ENCODE measurements around the gene MYO1D.
A peak's percentile ranks its signal among the peaks of the same experiment; 100 is the strongest.

Gene MYO1D

GRCh38 chr17:32510466-32510865 lies 366.5 kb downstream of the MYO1D start:
- Histone ChIP-seq H3K9me2 (replicated peaks; ENCODE audit: insufficient read depth, low read length) (no peaks in the 10 kb centered on the region), H3K4me3 (ENCODE audit: low read length) (no peak overlapping the region), H3F3A (ENCODE audit: insufficient read depth, low read length) (no peaks in the 10 kb centered on the region), H2AFZ (ENCODE audit: low read length) (no peak overlapping the region), H3K36me3 (replicated peaks; ENCODE audit: insufficient read depth, low read length) (no peaks in the 10 kb centered on the region), H3K79me2 (ENCODE audit: low read length) (no peaks in the 10 kb centered on the region), H3K9ac (ENCODE audit: low read length) (no peak overlapping the region), H3K4me2 (ENCODE audit: low read depth, low read length) (no peak overlapping the region), H4K20me1 (ENCODE audit: insufficient read depth, low read length) (no peaks in the 10 kb centered on the region), H3K9me3 (replicated peaks; ENCODE audit: insufficient read depth, low read length) (no peaks in the 10 kb centered on the region), H3K27ac (ENCODE audit: low read length) (no peak overlapping the region), H3K4me1 (ENCODE audit: low read length) (0 out of 2 replicates have a peak, but pooled peaks cover 2% of the 10 kb centered on the region), H3K27me3 (replicated peaks; ENCODE audit: insufficient read depth, low read length) (no peaks in the 10 kb centered on the region)
- no peak for DNase-seq
- TF ChIP-seq CTCF (IDR thresholded peaks at IDR 0.05; ENCODE audit: low read length) (no peak), EZH2 (optimal IDR thresholded peaks at IDR 0.05; ENCODE audit: low read depth, low read length) (no peak), EZH2phosphoT487 (IDR thresholded peaks at IDR 0.05; ENCODE audit: low read length) (no peak)

GRCh38 chr17:32508926-32509325 lies 368.0 kb downstream of the MYO1D start:
- no peak for TF ChIP-seq CTCF (IDR thresholded peaks at IDR 0.05; ENCODE audit: low read length)
- TF ChIP-seq EZH2phosphoT487 (IDR thresholded peaks at IDR 0.05; ENCODE audit: low read length) = no peak
- TF ChIP-seq EZH2 (optimal IDR thresholded peaks at IDR 0.05; ENCODE audit: low read depth, low read length) = no peak
- no peak for DNase-seq
- Histone ChIP-seq H3K27me3 (replicated peaks; ENCODE audit: insufficient read depth, low read length) (no peaks in the 10 kb centered on the region), H3K9me2 (replicated peaks; ENCODE audit: insufficient read depth, low read length) (no peaks in the 10 kb centered on the region), H3K79me2 (ENCODE audit: low read length) (no peaks in the 10 kb centered on the region), H3K27ac (ENCODE audit: low read length) (no peak overlapping the region), H3K4me1 (ENCODE audit: low read length) (peaks cover 17% of the 10 kb centered on the region), H3K9me3 (replicated peaks; ENCODE audit: insufficient read depth, low read length) (no peaks in the 10 kb centered on the region), H4K20me1 (ENCODE audit: insufficient read depth, low read length) (no peaks in the 10 kb centered on the region), H3F3A (ENCODE audit: insufficient read depth, low read length) (peaks cover 11% of the 10 kb centered on the region; the same call in 1 of the 2 replicates), H3K36me3 (replicated peaks; ENCODE audit: insufficient read depth, low read length) (no peaks in the 10 kb centered on the region), H3K4me3 (ENCODE audit: low read length) (no peak overlapping the region), H2AFZ (ENCODE audit: low read length) (no peak overlapping the region), H3K9ac (ENCODE audit: low read length) (no peak overlapping the region), H3K4me2 (ENCODE audit: low read depth, low read length) (no peak overlapping the region)

- H3K27me3 ChIP-seq (replicated peaks; ENCODE audit: insufficient read depth, low read length) = no peaks in the 10 kb centered on the region
- H3K27ac ChIP-seq (ENCODE audit: low read length) = peak overlapping the region; percentile 73
- no peak for TF ChIP-seq CTCF (IDR thresholded peaks at IDR 0.05; ENCODE audit: low read length)
- TF ChIP-seq EZH2 (optimal IDR thresholded peaks at IDR 0.05; ENCODE audit: low read depth, low read length) = no peak
- TF ChIP-seq EZH2phosphoT487 (IDR thresholded peaks at IDR 0.05; ENCODE audit: low read length) = no peak
- peak overlapping the region; percentile 21; the same call in 1 of the 2 replicates for H3K4me3 ChIP-seq (ENCODE audit: low read length)
- no peaks in the 10 kb centered on the region for H4K20me1 ChIP-seq (ENCODE audit: insufficient read depth, low read length)
- peaks cover 23% of the 10 kb centered on the region; the same call in 1 of the 2 replicates for H3F3A ChIP-seq (ENCODE audit: insufficient read depth, low read length)
- H3K4me1 ChIP-seq (ENCODE audit: low read length) = peaks cover 32% of the 10 kb centered on the region
- no peaks in the 10 kb centered on the region for H3K9me3 ChIP-seq (replicated peaks; ENCODE audit: insufficient read depth, low read length)
- H3K9ac ChIP-seq (ENCODE audit: low read length) = peak overlapping the region; percentile 24; the same call in 1 of the 2 replicates
- no peaks in the 10 kb centered on the region for H3K79me2 ChIP-seq (ENCODE audit: low read length)
- no peak for DNase-seq
- H3K4me2 ChIP-seq (ENCODE audit: low read depth, low read length) = peak overlapping the region; percentile 27
- no peaks in the 10 kb centered on the region for H3K9me2 ChIP-seq (replicated peaks; ENCODE audit: insufficient read depth, low read length)
- no peaks in the 10 kb centered on the region for H3K36me3 ChIP-seq (replicated peaks; ENCODE audit: insufficient read depth, low read length)
- no peak overlapping the region for H2AFZ ChIP-seq (ENCODE audit: low read length)
These were observed 372.5 kb downstream of the MYO1D start for GRCh38 chr17:32504166-32504990.

Measured in MM.1S (cell line).